ENCODE results near the gene MYBBP1A.

DNA sequence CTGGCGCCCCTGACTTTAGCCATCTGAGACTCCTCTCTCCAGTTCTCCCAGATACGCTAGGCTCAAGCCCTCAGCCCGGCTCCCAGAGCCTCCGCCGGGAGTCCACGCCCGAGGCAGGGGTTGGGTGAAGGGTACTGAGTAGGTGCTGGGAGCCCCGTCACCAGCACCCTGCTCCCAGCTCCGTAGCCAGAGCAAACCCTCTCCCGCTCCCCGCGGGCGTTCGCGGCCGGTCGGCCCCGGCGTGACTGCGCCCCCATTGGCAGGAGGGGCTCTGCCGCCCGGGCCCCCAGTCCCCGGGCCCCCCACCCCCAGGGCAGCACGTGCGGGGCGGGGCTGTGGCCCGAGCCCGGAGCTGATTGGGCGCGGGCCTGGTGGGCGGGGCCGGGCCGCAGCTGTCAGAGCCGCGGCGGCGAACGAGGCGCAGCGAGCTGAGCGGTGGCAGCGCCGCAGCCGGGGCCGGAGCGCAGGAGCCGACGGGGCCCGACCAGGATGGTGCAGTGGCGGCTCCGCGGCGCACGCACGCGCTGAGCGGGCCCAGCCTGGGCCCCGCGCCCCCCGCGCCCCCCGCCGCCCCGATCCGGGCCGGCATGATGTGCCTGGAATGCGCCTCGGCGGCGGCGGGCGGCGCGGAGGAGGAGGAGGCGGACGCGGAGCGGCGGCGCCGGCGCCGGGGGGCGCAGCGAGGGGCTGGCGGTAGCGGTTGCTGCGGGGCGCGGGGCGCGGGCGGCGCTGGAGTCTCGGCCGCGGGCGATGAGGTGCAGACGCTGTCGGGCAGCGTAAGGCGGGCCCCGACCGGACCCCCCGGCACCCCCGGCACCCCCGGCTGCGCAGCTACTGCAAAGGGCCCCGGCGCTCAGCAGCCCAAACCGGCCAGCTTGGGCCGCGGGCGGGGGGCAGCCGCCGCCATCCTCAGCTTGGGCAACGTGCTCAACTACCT lies 56.5 kb downstream of the MYBBP1A start, which contains the start of gene SPNS2:
- TF ChIP-seq, protein P1, sequence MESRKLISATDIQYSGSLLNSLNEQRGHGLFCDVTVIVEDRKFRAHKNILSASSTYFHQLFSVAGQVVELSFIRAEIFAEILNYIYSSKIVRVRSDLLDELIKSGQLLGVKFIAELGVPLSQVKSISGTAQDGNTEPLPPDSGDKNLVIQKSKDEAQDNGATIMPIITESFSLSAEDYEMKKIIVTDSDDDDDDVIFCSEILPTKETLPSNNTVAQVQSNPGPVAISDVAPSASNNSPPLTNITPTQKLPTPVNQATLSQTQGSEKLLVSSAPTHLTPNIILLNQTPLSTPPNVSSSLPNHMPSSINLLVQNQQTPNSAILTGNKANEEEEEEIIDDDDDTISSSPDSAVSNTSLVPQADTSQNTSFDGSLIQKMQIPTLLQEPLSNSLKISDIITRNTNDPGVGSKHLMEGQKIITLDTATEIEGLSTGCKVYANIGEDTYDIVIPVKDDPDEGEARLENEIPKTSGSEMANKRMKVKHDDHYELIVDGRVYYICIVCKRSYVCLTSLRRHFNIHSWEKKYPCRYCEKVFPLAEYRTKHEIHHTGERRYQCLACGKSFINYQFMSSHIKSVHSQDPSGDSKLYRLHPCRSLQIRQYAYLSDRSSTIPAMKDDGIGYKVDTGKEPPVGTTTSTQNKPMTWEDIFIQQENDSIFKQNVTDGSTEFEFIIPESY (IDR thresholded peaks at IDR 0.05; ENCODE audit: extremely low read depth, insufficient replicate concordance, low read length) = no peak
- TF ChIP-seq MAX (IDR thresholded peaks at IDR 0.05) (peak; percentile 48), POLR2A (IDR thresholded peaks at IDR 0.05; ENCODE audit: borderline replicate concordance, extremely low read depth, insufficient read depth, insufficient read length) (no peak)
- TF ChIP-seq, protein P2, sequence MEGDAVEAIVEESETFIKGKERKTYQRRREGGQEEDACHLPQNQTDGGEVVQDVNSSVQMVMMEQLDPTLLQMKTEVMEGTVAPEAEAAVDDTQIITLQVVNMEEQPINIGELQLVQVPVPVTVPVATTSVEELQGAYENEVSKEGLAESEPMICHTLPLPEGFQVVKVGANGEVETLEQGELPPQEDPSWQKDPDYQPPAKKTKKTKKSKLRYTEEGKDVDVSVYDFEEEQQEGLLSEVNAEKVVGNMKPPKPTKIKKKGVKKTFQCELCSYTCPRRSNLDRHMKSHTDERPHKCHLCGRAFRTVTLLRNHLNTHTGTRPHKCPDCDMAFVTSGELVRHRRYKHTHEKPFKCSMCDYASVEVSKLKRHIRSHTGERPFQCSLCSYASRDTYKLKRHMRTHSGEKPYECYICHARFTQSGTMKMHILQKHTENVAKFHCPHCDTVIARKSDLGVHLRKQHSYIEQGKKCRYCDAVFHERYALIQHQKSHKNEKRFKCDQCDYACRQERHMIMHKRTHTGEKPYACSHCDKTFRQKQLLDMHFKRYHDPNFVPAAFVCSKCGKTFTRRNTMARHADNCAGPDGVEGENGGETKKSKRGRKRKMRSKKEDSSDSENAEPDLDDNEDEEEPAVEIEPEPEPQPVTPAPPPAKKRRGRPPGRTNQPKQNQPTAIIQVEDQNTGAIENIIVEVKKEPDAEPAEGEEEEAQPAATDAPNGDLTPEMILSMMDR (IDR thresholded peaks at IDR 0.05 in 2 of 3, conservative IDR thresholded peaks at IDR 0.05 in 1 of 3; ENCODE audit: borderline replicate concordance in 1 of 3, insufficient read depth in 1 of 3, low read depth in 2 of 3, low read length in 2 of 3) = no peak
